DOHH2 (cell line): Measurements from ENCODE around the gene ARX.

Experiments
- CTCF ChIP-seq: fragments of 200-600 bp; sonication (generic); IDR thresholded peaks from one replicate; pipeline ENCODE4 v1.5.1; 2014; ENCODE audit warnings: antibody characterized with exemption, mild to moderate bottlenecking, low read depth, low read length; ENCODE audit not compliant: poor library complexity, severe bottlenecking
- EZH2phosphoT487 ChIP-seq: fragments of 200-600 bp; sonication (generic); IDR thresholded peaks from 2 replicates; pipeline ENCODE4 v1.6.1; 2017; ENCODE audit warnings: borderline replicate concordance, mild to moderate bottlenecking, antibody characterized with exemption, low read length, moderate library complexity, mixed read lengths

GRCh38 chrX:25019707-25020390, 4.1 kb upstream of the ARX start:
- no peak for TF ChIP-seq CTCF
- TF ChIP-seq EZH2phosphoT487 = no peak
